GM19035 (cell line): ENCODE data around the gene GCN1.

Source experiments
- ATAC-seq: cut with Tn5 transposase; IDR thresholded peaks from one replicate; pipeline ENCODE4 v1.9.1; 2021; ENCODE audit not compliant: unreplicated experiment

The GCN1 gene

GRCh38 chr12:120077260-120077659 is 117.3 kb downstream of the GCN1 start:
- ATAC-seq = no peak
